HG03575 (cell line): ENCODE measurements around the gene CA12.
"Not testable (repeated sequence)": the region's sequence is repeated elsewhere in the genome, so short reads cannot be mapped to it uniquely, and the experiment has no call there.

ENCODE experiments used
- ATAC-seq: cut with Tn5 transposase; IDR thresholded peaks from one replicate; pipeline ENCODE4 v1.9.1; 2021; ENCODE audit not compliant: unreplicated experiment, insufficient number of reproducible peaks, low FRiP score; ENCODE audit errors: extremely low read depth

The CA12 gene

GRCh38 chr15:63323798-63324563 is 57.7 kb downstream of the CA12 start:
- ATAC-seq = no peak

GRCh38 chr15:63322541-63322940 is 59.1 kb downstream of the CA12 start:
- ATAC-seq = no peak

- no peak for ATAC-seq
Measured at GRCh38 chr15:63321462-63321861, 60.2 kb downstream of the CA12 start.

- not testable (repeated sequence) for ATAC-seq
Measured at GRCh38 chr15:63320981-63321380, 60.7 kb downstream of the CA12 start.

- ATAC-seq = not testable (repeated sequence)
Measured at GRCh38 chr15:63320446-63320845, 61.2 kb downstream of the CA12 start.

GRCh38 chr15:63319065-63319464 is 62.6 kb downstream of the CA12 start:
- ATAC-seq = no peak

- ATAC-seq = no peak
Measured at GRCh38 chr15:63318344-63318743, 63.3 kb downstream of the CA12 start.

GRCh38 chr15:63314409-63314808 is 67.2 kb downstream of the CA12 start:
- ATAC-seq = no peak

GRCh38 chr15:63313825-63314224 is 67.8 kb downstream of the CA12 start:
- no peak for ATAC-seq

- ATAC-seq = no peak
Measured at GRCh38 chr15:63312286-63312685, 69.4 kb downstream of the CA12 start.

- ATAC-seq = no peak
Measured at GRCh38 chr15:63310646-63311045, 71.0 kb downstream of the CA12 start.

- no peak for ATAC-seq
Measured at GRCh38 chr15:63308947-63309346, 72.7 kb downstream of the CA12 start.

GRCh38 chr15:63308491-63308890 is 73.2 kb downstream of the CA12 start:
- no peak for ATAC-seq

- ATAC-seq = no peak
Measured at GRCh38 chr15:63306492-63307073, 75.1 kb downstream of the CA12 start.

GRCh38 chr15:63305260-63305659 is 76.4 kb downstream of the CA12 start:
- no peak for ATAC-seq

- no peak for ATAC-seq
Measured at GRCh38 chr15:63301088-63301487, 80.6 kb downstream of the CA12 start.

GRCh38 chr15:63299943-63300575 is 81.6 kb downstream of the CA12 start:
- no peak for ATAC-seq

- no peak for ATAC-seq
Measured at GRCh38 chr15:63296195-63296594, 85.5 kb downstream of the CA12 start.

GRCh38 chr15:63295341-63295740 is 86.3 kb downstream of the CA12 start:
- no peak for ATAC-seq

- ATAC-seq = no peak
Measured at GRCh38 chr15:63294359-63294758, 87.3 kb downstream of the CA12 start.
